ENCODE results near the gene FLT3.

GRCh38 chr13:28010046-28010445 is 90.3 kb downstream of the FLT3 start:
- TF ChIP-seq, protein P1, sequence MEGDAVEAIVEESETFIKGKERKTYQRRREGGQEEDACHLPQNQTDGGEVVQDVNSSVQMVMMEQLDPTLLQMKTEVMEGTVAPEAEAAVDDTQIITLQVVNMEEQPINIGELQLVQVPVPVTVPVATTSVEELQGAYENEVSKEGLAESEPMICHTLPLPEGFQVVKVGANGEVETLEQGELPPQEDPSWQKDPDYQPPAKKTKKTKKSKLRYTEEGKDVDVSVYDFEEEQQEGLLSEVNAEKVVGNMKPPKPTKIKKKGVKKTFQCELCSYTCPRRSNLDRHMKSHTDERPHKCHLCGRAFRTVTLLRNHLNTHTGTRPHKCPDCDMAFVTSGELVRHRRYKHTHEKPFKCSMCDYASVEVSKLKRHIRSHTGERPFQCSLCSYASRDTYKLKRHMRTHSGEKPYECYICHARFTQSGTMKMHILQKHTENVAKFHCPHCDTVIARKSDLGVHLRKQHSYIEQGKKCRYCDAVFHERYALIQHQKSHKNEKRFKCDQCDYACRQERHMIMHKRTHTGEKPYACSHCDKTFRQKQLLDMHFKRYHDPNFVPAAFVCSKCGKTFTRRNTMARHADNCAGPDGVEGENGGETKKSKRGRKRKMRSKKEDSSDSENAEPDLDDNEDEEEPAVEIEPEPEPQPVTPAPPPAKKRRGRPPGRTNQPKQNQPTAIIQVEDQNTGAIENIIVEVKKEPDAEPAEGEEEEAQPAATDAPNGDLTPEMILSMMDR (IDR thresholded peaks at IDR 0.05 in 8 of 11, conservative IDR thresholded peaks at IDR 0.05 in 3 of 11) = no peak
- no peak for TF ChIP-seq POLR2A (IDR thresholded peaks at IDR 0.05)
